OCI-LY7 (cell line): ENCODE measurements around the gene ZNF223.

Experiments
- CTCF ChIP-seq: fragments of 200-600 bp; sonication (generic); conservative IDR thresholded peaks from 2 replicates; pipeline ENCODE4 v1.5.1; 2014; ENCODE audit warnings: mild to moderate bottlenecking, antibody characterized with exemption, low read length, moderate library complexity, mixed read lengths
- EZH2phosphoT487 ChIP-seq: fragments of 200-600 bp; sonication (generic); IDR thresholded peaks from 2 replicates; pipeline ENCODE4 v1.6.1; 2018; ENCODE audit warnings: low read depth, borderline replicate concordance, mild to moderate bottlenecking, mixed run types, antibody characterized with exemption, low read length, moderate library complexity, mixed read lengths

GRCh38 chr19:44109458-44109857, 57.6 kb downstream of the ZNF223 start:
- no peak for TF ChIP-seq CTCF
- no peak for TF ChIP-seq EZH2phosphoT487
